Cardiac muscle cell (in vitro differentiated cells and primary cell): ENCODE results near the gene CYTH1. TPM values are rescaled to one million over a fixed set of nuclear protein-coding genes. Genes with fewer than 3 reads are reported as not detected.

Experiments
- DNase-seq, 2 donors: peaks; one replicate each; pipeline versions ENCODE4 v3.0.0 to v3.0.0-alpha.2; 2010 to 2017; ENCODE audit warnings: low read depth in 1 of 2, low spot score in 1 of 2
- H3K27ac ChIP-seq: fragments of 200-600 bp; sonication (generic); 2 replicates; pipeline ENCODE4 v1.5.1; 2016
- H3K27me3 ChIP-seq: fragments of 200-600 bp; sonication (generic); 2 replicates; pipeline ENCODE4 v1.6.0; 2016; ENCODE audit warnings: control low read depth
- H3K36me3 ChIP-seq: fragments of 200-600 bp; sonication (generic); 2 replicates; pipeline ENCODE4 v1.5.1; 2016; ENCODE audit warnings: control low read depth
- H3K4me1 ChIP-seq: fragments of 200-600 bp; sonication (generic); 2 replicates; pipeline ENCODE4 v1.8.1; 2017; ENCODE audit warnings: low read depth, mild to moderate bottlenecking, mixed run types
- H3K4me3 ChIP-seq: fragments of 200-600 bp; sonication (generic); 2 replicates; pipeline ENCODE4 v1.5.1; 2016; ENCODE audit warnings: mild to moderate bottlenecking
- H3K9me3 ChIP-seq: fragments of 200-600 bp; sonication (generic); 2 replicates; pipeline ENCODE4 v1.5.1; 2017; ENCODE audit warnings: low read depth, mild to moderate bottlenecking, control low read depth
- CTCF ChIP-seq: IDR thresholded peaks from 2 replicates; pipeline ENCODE4 v1.5.1; 2012; ENCODE audit warnings: low read depth, mild to moderate bottlenecking, low read length
- polyA plus RNA-seq: library from polyadenylated mRNA; unstranded; fragments of >200 nt; fragmentation: Nextera tagmentation; extraction: Ambion mirVana; gene quantifications from 2 replicates; pipeline ENCODE4 v1.2.1, GENCODE V29; 2016
- total RNA-seq: library from RNA; depleted of rRNA; stranded (reverse); fragments of >200 nt; gene quantifications from 2 replicates; pipeline ENCODE4 v1.2.3, GENCODE V29; 2016

The CYTH1 gene
- total and polyA plus RNA-seq, 2 experiments from 2014 or later, result 21.9 to 39.6 TPM

GRCh38 chr17:78723001-78723796, 58.9 kb downstream of the CYTH1 start:
- peak overlapping the region; percentile 31 for H3K27ac ChIP-seq
- H3K36me3 ChIP-seq, result no peaks in the 10 kb centered on the region
- no peaks in the 10 kb centered on the region for H3K9me3 ChIP-seq
- TF ChIP-seq CTCF, result no peak
- peak; percentile 49 to 87 for DNase-seq
- peak overlapping the region; percentile 33 for H3K4me3 ChIP-seq
- no peaks in the 10 kb centered on the region for H3K27me3 ChIP-seq
- H3K4me1 ChIP-seq, result peaks cover 32% of the 10 kb centered on the region

GRCh38 chr17:78722246-78722761, 59.8 kb downstream of the CYTH1 start:
- Histone ChIP-seq H3K27me3 (no peaks in the 10 kb centered on the region), H3K4me3 (peak overlapping the region; percentile 33), H3K36me3 (no peaks in the 10 kb centered on the region), H3K4me1 (peaks cover 31% of the 10 kb centered on the region), H3K9me3 (no peaks in the 10 kb centered on the region), H3K27ac (peak overlapping the region; percentile 31)
- no peak for TF ChIP-seq CTCF
- DNase-seq, result no peak

- no peak for DNase-seq
- TF ChIP-seq CTCF, result no peak
- Histone ChIP-seq H3K36me3 (no peaks in the 10 kb centered on the region), H3K27me3 (no peaks in the 10 kb centered on the region), H3K4me3 (no peak overlapping the region), H3K9me3 (no peaks in the 10 kb centered on the region), H3K4me1 (peaks cover 34% of the 10 kb centered on the region), H3K27ac (no peak overlapping the region)
Measured at GRCh38 chr17:78719630-78720298, 62.3 kb downstream of the CYTH1 start.

- Histone ChIP-seq H3K9me3 (no peaks in the 10 kb centered on the region), H3K4me3 (no peak overlapping the region), H3K36me3 (no peaks in the 10 kb centered on the region), H3K27me3 (no peaks in the 10 kb centered on the region), H3K27ac (no peak overlapping the region), H3K4me1 (peaks cover 25% of the 10 kb centered on the region)
- DNase-seq, result no peak
- no peak for TF ChIP-seq CTCF
Measured at GRCh38 chr17:78718575-78719208, 63.4 kb downstream of the CYTH1 start.

GRCh38 chr17:78717431-78717980, 64.6 kb downstream of the CYTH1 start:
- H3K27me3 ChIP-seq, result no peaks in the 10 kb centered on the region
- peak in 1 of 2 donors; percentile 64 for DNase-seq
- no peak for TF ChIP-seq CTCF
- H3K36me3 ChIP-seq, result no peaks in the 10 kb centered on the region
- H3K4me3 ChIP-seq, result no peak overlapping the region
- no peaks in the 10 kb centered on the region for H3K9me3 ChIP-seq
- no peak overlapping the region for H3K27ac ChIP-seq
- peaks cover 18% of the 10 kb centered on the region for H3K4me1 ChIP-seq
